H1 (cell line): Measurements from ENCODE around the gene RAB43. TPM values are rescaled to one million over a fixed set of nuclear protein-coding genes. Genes with fewer than 3 reads are reported as not detected.

Experiments
- CTCF ChIA-PET: fragments of 300-600 bp; sonication (Branson Sonifier 250); formaldehyde crosslinking; loops from one replicate; lab custom pipeline; 2021; ENCODE audit not compliant: partially characterized antibody; lab: Charles Lee
- POLR2A ChIA-PET: fragments of 300-600 bp; sonication (Branson Sonifier 250); formaldehyde crosslinking; loops from one replicate; lab custom pipeline; 2021; ENCODE audit warnings: inconsistent platforms; ENCODE audit not compliant: partially characterized antibody; lab: Charles Lee
- DNase-seq, 2 experiments: peaks; one replicate each; pipeline versions ENCODE4 v3.0.0 to v3.0.0-alpha.2; 2010 to 2022; ENCODE audit warnings: low spot score in 2 of 2, low read depth in 1 of 2, mixed read lengths in 1 of 2
- FAIRE-seq: peaks from 2 replicates; lab custom pipeline; 2011; peaks lifted over from hg19 to GRCh38; lab: Jason Lieb, UNC
- H2AFZ ChIP-seq: 2 replicates; pipeline ENCODE4 v1.8.1; 2012; ENCODE audit warnings: low read length, inconsistent platforms
- H2AK5ac ChIP-seq: 2 replicates; pipeline ENCODE4 v1.6.1; 2013; ENCODE audit warnings: low read depth, low read length
- H2BK120ac ChIP-seq: replicated peaks from 2 replicates; pipeline ENCODE3; 2013; ENCODE audit warnings: low read depth, low read length, inconsistent platforms
- H2BK12ac ChIP-seq: 2 replicates; pipeline ENCODE4 v1.6.1; 2013; ENCODE audit warnings: low read depth, low read length
- H2BK15ac ChIP-seq: 2 replicates; pipeline ENCODE4 v1.6.1; 2013; ENCODE audit warnings: low read length
- H2BK20ac ChIP-seq: 2 replicates; pipeline ENCODE4 v1.6.1; 2013; ENCODE audit warnings: low read length
- H2BK5ac ChIP-seq: 2 replicates; pipeline ENCODE4 v1.6.1; 2013; ENCODE audit warnings: low read depth, low read length
- H3K14ac ChIP-seq: 2 replicates; pipeline ENCODE4 v1.6.1; 2013; ENCODE audit warnings: inconsistent platforms; ENCODE audit not compliant: insufficient read length
- H3K18ac ChIP-seq: 2 replicates; pipeline ENCODE4 v1.6.1; 2013; ENCODE audit warnings: low read length; ENCODE audit errors: extremely low read depth
- H3K23ac ChIP-seq: 2 replicates; pipeline ENCODE4 v1.6.1; 2013; ENCODE audit warnings: inconsistent platforms; ENCODE audit not compliant: insufficient read length
- H3K23me2 ChIP-seq: 2 replicates; pipeline ENCODE4 v1.6.1; 2013; ENCODE audit warnings: low read depth, low read length
- H3K27ac ChIP-seq: 2 replicates; pipeline ENCODE4 v1.6.1; 2011; ENCODE audit warnings: low read depth, low read length, inconsistent platforms
- H3K27me3 ChIP-seq, 4 experiments: replicated peaks in 1 of 4; 1 replicate in 1 of 4; 2 replicates in 3 of 4; pipeline versions ENCODE4 v1.6.1 to v1.8.1; 2011 to 2013; ENCODE audit warnings: low read length in 3 of 4, mild to moderate bottlenecking in 3 of 4, inconsistent platforms in 2 of 4, mixed read lengths in 2 of 4, moderate library complexity in 1 of 4; ENCODE audit not compliant: control insufficient read depth in 3 of 4, insufficient read depth in 3 of 4; ENCODE audit errors: extremely low read depth in 1 of 4
- H3K36me3 ChIP-seq, 4 experiments: 2 replicates each; pipeline versions ENCODE4 v1.6.1 to v1.8.1; 2011 to 2013; ENCODE audit warnings: mild to moderate bottlenecking in 4 of 4, low read length in 3 of 4, moderate library complexity in 2 of 4, control low read depth in 1 of 4, inconsistent platforms in 1 of 4; ENCODE audit not compliant: insufficient read depth in 4 of 4, control insufficient read depth in 2 of 4
- H3K4ac ChIP-seq: replicated peaks from 2 replicates; pipeline ENCODE3; 2013; ENCODE audit warnings: low read length, low read depth, mixed read lengths, inconsistent platforms; ENCODE audit not compliant: insufficient read length
- H3K4me1 ChIP-seq, 4 experiments: replicated peaks in 1 of 4; 1 replicate in 1 of 4; 2 replicates in 3 of 4; pipeline versions ENCODE4 v1.6.1 to v1.8.1; 2011 to 2013; ENCODE audit warnings: low read length in 3 of 4, inconsistent platforms in 2 of 4, mixed read lengths in 1 of 4; ENCODE audit not compliant: insufficient read depth in 4 of 4, control insufficient read depth in 3 of 4
- H3K4me2 ChIP-seq, 2 experiments: 2 replicates each; pipeline versions ENCODE4 v1.6.1 to v1.8.1; 2011 to 2013; ENCODE audit warnings: low read depth in 2 of 2, low read length in 2 of 2, control low read depth in 1 of 2, inconsistent platforms in 1 of 2, mild to moderate bottlenecking in 1 of 2; ENCODE audit not compliant: insufficient read depth in 1 of 2
- H3K4me3 ChIP-seq, 4 experiments: fragments of 200-600, 300-600 bp in 1 of 4; sonication (generic), shearing (Covaris generic), sonication (Bioruptor Twin) in 1 of 4; 2 replicates each; pipeline versions ENCODE4 v1.5.1 to v1.8.1; 2011 to 2016; ENCODE audit warnings: low read length in 4 of 4, low read depth in 3 of 4, control low read depth in 2 of 4, inconsistent platforms in 2 of 4, mild to moderate bottlenecking in 2 of 4, mixed read lengths in 1 of 4, moderate library complexity in 1 of 4; ENCODE audit not compliant: insufficient read depth in 2 of 4; ENCODE audit errors: extremely low read depth in 1 of 4
- H3K56ac ChIP-seq: replicated peaks from 2 replicates; pipeline ENCODE3; 2013; ENCODE audit warnings: low read depth, mild to moderate bottlenecking, mixed read lengths, low read length, inconsistent platforms; ENCODE audit not compliant: insufficient read length
- H3K79me1 ChIP-seq: 2 replicates; pipeline ENCODE4 v1.6.1; 2013; ENCODE audit warnings: low read depth, low read length, control low read depth
- H3K79me2 ChIP-seq, 2 experiments: 2 replicates each; pipeline versions ENCODE4 v1.6.1 to v1.8.1; 2012 to 2013; ENCODE audit warnings: low read length in 2 of 2, mild to moderate bottlenecking in 2 of 2, inconsistent platforms in 1 of 2; ENCODE audit not compliant: insufficient read depth in 2 of 2, control insufficient read depth in 1 of 2
- H3K9ac ChIP-seq, 4 experiments: replicated peaks in 1 of 4; 1 replicate in 1 of 4; 2 replicates in 3 of 4; pipeline versions ENCODE4 v1.6.1 to v1.8.1; 2011 to 2013; ENCODE audit warnings: low read depth in 3 of 4, low read length in 3 of 4, control low read depth in 2 of 4, mild to moderate bottlenecking in 2 of 4, moderate library complexity in 2 of 4, inconsistent platforms in 1 of 4; ENCODE audit errors: extremely low read depth in 1 of 4
- H3K9me3 ChIP-seq, 2 experiments: 2 replicates each; pipeline versions ENCODE4 v1.6.1 to v1.8.1; 2012 to 2013; ENCODE audit warnings: mild to moderate bottlenecking in 2 of 2, moderate library complexity in 2 of 2, control low read depth in 1 of 2, inconsistent platforms in 1 of 2, low read depth in 1 of 2, low read length in 1 of 2, mixed read lengths in 1 of 2; ENCODE audit not compliant: insufficient read depth in 2 of 2
- H4K20me1 ChIP-seq, 2 experiments: replicated peaks in 1 of 2; 2 replicates each; pipeline versions ENCODE3 to v1.8.1; 2011 to 2013; ENCODE audit warnings: inconsistent platforms in 2 of 2, low read length in 2 of 2, mild to moderate bottlenecking in 1 of 2; ENCODE audit not compliant: insufficient read depth in 2 of 2, control insufficient read depth in 1 of 2
- H4K5ac ChIP-seq: 2 replicates; pipeline ENCODE4 v1.6.1; 2013; ENCODE audit warnings: low read length, low read depth, mixed read lengths, inconsistent platforms; ENCODE audit not compliant: insufficient read length
- H4K8ac ChIP-seq: 2 replicates; pipeline ENCODE4 v1.8.0; 2013; ENCODE audit warnings: mild to moderate bottlenecking, moderate library complexity, low read length, inconsistent platforms; ENCODE audit not compliant: insufficient read depth; ENCODE audit errors: extremely low read depth
- H4K91ac ChIP-seq: replicated peaks from 2 replicates; pipeline ENCODE3; 2013; ENCODE audit warnings: low read length, mixed read lengths, inconsistent platforms; ENCODE audit not compliant: insufficient read length
- CBX8 ChIP-seq: fragments of 300-800, 300-1000 bp; sonication (generic); IDR thresholded peaks from 2 replicates; pipeline ENCODE4 v1.7.1; 2016; ENCODE audit warnings: low read depth, low read length, borderline replicate concordance
- CREB1 ChIP-seq: IDR thresholded peaks from 2 replicates; pipeline ENCODE4 v1.6.1; 2012; ENCODE audit warnings: inconsistent platforms
- CTBP2 ChIP-seq: IDR thresholded peaks from 2 replicates; pipeline ENCODE4 v1.7.0; 2011; ENCODE audit warnings: borderline replicate concordance, mild to moderate bottlenecking, moderate library complexity, mixed read lengths, low read length; ENCODE audit not compliant: insufficient read depth, insufficient read length
- NRF1 ChIP-seq: IDR thresholded peaks from 2 replicates; pipeline ENCODE4 v1.6.1; 2011; ENCODE audit warnings: mild to moderate bottlenecking, low read depth, low read length, improper control_type of control experiment
- PHF8 ChIP-seq: fragments of 200-600 bp; sonication (generic); conservative IDR thresholded peaks from 2 replicates; pipeline ENCODE4 v1.7.1; 2012; ENCODE audit warnings: low read depth, mild to moderate bottlenecking, inconsistent platforms, low read length, moderate library complexity
- RAD21 ChIP-seq, 2 experiments: IDR thresholded peaks in 1 of 2; conservative IDR thresholded peaks in 1 of 2; 2 replicates each; pipeline ENCODE4 v1.6.1; 2011; ENCODE audit warnings: low read depth in 2 of 2, low read length in 2 of 2, improper control_type of control experiment in 1 of 2, inconsistent platforms in 1 of 2, mild to moderate bottlenecking in 1 of 2, moderate library complexity in 1 of 2
- SAP30 ChIP-seq: fragments of 300-600 bp; sonication (generic); IDR thresholded peaks from 2 replicates; pipeline ENCODE4 v1.7.1; 2012; ENCODE audit warnings: low read length, moderate library complexity, mild to moderate bottlenecking, inconsistent platforms; ENCODE audit not compliant: insufficient read depth, insufficient replicate concordance
- WGBS, 2 experiments: shearing (Covaris generic) in 1 of 2; methylation state at CpG; one replicate each; pipeline versions ENCODE4 v1.1.6 to v1.1.7; 2013 to 2015; ENCODE audit warnings: low lambda C conversion rate in 2 of 2, mixed read lengths in 2 of 2, inconsistent platforms in 1 of 2, low coverage in 1 of 2, missing lambda C conversion rate in 1 of 2; ENCODE audit not compliant: insufficient replicate concordance in 2 of 2, insufficient coverage in 1 of 2, insufficient read length in 1 of 2; ENCODE audit errors: extremely low coverage in 1 of 2, missing lambda C conversion rate in 1 of 2; 5-methylcytosine and 5-hydroxymethylcytosine counted together
- polyA plus RNA-seq, 7 experiments: library from polyadenylated mRNA; depleted of rRNA in 3 of 7; stranded (reverse) in 5 of 7; unstranded in 2 of 7; fragments of >200 nt in 5 of 7; fragments of 200-250 nt in 2 of 7; gene quantifications; 1 replicate in 5 of 7; 2 replicates in 1 of 7; 4 replicates in 1 of 7; pipeline versions ENCODE4 v1.2.1 to v1.2.3, GENCODE V29; 2011 to 2013; ENCODE audit warnings: missing spikeins in 2 of 7, mixed read lengths in 2 of 7
- total RNA-seq: library from RNA; stranded (reverse); fragmentation: NEBNext Ultra II Directional; extraction: Animal tissue kit (Norgen Biotek cat#: 25700); gene quantifications from 2 replicates; pipeline ENCODE4 v1.2.1, GENCODE V29; 2021
- TF ChIP-seq, protein P1 (sequence below): IDR thresholded peaks from 2 replicates; pipeline ENCODE4 v1.6.1; 2012; ENCODE audit warnings: low read length, inconsistent platforms

The RAB43 gene
- total and polyA plus RNA-seq, 2 of the 8 experiments (the other 6 are each of a cell fraction or from before 2014, with no cell fraction given), result 13.1 to 19.4 TPM

DNA sequence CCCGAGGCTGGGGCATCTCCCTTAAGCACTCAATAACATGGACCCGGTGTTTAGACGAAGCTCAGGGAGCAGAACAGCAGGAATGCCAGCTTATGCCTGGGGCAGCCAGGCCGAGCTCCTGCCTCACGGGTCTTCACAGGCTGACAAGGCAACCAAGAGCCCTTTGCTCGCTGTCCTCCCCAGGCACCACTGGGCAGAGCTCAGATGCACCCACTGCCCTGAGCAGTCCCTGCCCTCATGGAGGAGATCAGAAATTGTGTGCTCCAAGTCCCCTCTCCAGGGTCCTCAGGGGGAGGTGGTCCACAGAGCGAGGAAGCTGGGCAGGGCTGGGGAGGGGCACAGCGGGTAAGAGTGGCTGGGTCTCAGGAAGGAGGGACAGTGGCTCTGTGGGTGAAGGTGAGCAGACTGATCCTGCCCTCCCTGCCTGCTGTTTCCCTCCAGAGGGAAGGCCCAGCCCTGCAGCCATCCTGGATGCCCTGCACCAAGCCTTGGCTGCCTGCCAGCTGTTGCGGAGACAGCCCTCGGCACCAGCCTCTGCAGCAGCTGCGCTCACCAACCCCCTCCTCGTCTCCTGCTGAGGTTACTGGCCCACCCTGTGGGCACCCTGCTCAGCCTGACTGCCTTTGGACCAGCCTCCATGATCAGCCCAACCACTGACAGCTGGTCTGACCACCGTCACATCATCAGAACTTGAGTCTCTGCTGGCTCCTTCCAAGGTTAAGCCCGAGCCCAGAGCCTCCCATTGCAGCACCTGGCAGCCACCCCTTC is 82.1 kb downstream of the RAB43 start:
- H3K27me3 ChIP-seq, result no peaks in the 10 kb centered on the region; a peak in 1 of 7 replicates
- no peaks in the 10 kb centered on the region for H3K36me3 ChIP-seq
- no peak overlapping the region for H4K5ac ChIP-seq
- peak overlapping the region; percentile 65; the same call in 1 of the 2 replicates for H2AK5ac ChIP-seq
- no peak for DNase-seq
- no peaks in the 10 kb centered on the region for H3K9me3 ChIP-seq
- TF ChIP-seq NRF1, result no peak
- no peak for TF ChIP-seq CTBP2
- TF ChIP-seq RAD21 (IDR thresholded peaks at IDR 0.05 in 1 of 2, conservative IDR thresholded peaks at IDR 0.05 in 1 of 2; ENCODE audit: low read depth in 2 of 2, low read length in 2 of 2), result no peak
- no peak for TF ChIP-seq SAP30
- TF ChIP-seq, protein P1, sequence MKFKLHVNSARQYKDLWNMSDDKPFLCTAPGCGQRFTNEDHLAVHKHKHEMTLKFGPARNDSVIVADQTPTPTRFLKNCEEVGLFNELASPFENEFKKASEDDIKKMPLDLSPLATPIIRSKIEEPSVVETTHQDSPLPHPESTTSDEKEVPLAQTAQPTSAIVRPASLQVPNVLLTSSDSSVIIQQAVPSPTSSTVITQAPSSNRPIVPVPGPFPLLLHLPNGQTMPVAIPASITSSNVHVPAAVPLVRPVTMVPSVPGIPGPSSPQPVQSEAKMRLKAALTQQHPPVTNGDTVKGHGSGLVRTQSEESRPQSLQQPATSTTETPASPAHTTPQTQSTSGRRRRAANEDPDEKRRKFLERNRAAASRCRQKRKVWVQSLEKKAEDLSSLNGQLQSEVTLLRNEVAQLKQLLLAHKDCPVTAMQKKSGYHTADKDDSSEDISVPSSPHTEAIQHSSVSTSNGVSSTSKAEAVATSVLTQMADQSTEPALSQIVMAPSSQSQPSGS, result no peak
- no peak for TF ChIP-seq CREB1
- no peak for TF ChIP-seq CBX8
- TF ChIP-seq PHF8, result no peak
- H3K4ac ChIP-seq, result no peak overlapping the region
- H3K79me1 ChIP-seq, result no peaks in the 10 kb centered on the region
- peak overlapping the region; percentile 43 for H4K8ac ChIP-seq
- ChIA-PET POLR2A (interaction anchor here (1.2 kb wide), 1 partner anchor 277 kb away, joined by 4 read pairs; a partner anchor contains a TSS), CTCF (interaction anchor here (0.5 to 8.4 kb wide), 11 partner anchors 8 to 68 kb away, joined by 3 to 84 read pairs (median 3); no protein-coding TSS in a partner anchor)
- H3K18ac ChIP-seq, result no peak overlapping the region; the same call in 1 of the 2 replicates
- H2BK12ac ChIP-seq, result no peak overlapping the region; the same call in 1 of the 2 replicates
- H2BK20ac ChIP-seq, result no peak overlapping the region
- no peak overlapping the region for H2AFZ ChIP-seq
- no peak overlapping the region for H2BK120ac ChIP-seq
- H4K91ac ChIP-seq, result peak overlapping the region; percentile 52
- H3K4me2 ChIP-seq, result no peak overlapping the region
- no peak overlapping the region for H2BK5ac ChIP-seq
- WGBS, 2 experiments, result 88% methylated on average over 14 of the region's 14 CpGs; no CpG with 5 or more reads in 1 of the 2 experiments
- H2BK15ac ChIP-seq, result peak overlapping the region; percentile 94
- H3K9ac ChIP-seq, result no peak overlapping the region
- H3K23ac ChIP-seq, result no peak overlapping the region
- no peaks in the 10 kb centered on the region for H4K20me1 ChIP-seq
- no peaks in the 10 kb centered on the region for H3K79me2 ChIP-seq
- no peak overlapping the region for H3K56ac ChIP-seq
- H3K4me3 ChIP-seq, result no peak overlapping the region
- peaks cover 2 to 15% (median 5%) of the 10 kb centered on the region in 4 experiments; a peak in 6 of 7 replicates for H3K4me1 ChIP-seq
- H3K23me2 ChIP-seq, result no peaks in the 10 kb centered on the region
- no peak overlapping the region for H3K27ac ChIP-seq
- no peak overlapping the region for H3K14ac ChIP-seq
- FAIRE-seq, result no peak
